Upper lobe of left lung (tissue), 4 donors: ENCODE data around the gene TAF8.

Source experiments
- CTCF ChIP-seq, 6 experiments: fragments of 450-650 bp in 4 of 6; fragments of 200-600 bp in 2 of 6; sonication (generic) in 2 of 6; IDR thresholded peaks; one replicate each; pipeline ENCODE4 v1.5.1; 2016 to 2019; ENCODE audit warnings: antibody characterized with exemption in 6 of 6
- POLR2AphosphoS5 ChIP-seq, 2 donors: sonication (generic); formaldehyde crosslinking; IDR thresholded peaks; one replicate each; pipeline ENCODE4 v1.5.1; 2017; ENCODE audit warnings: antibody characterized with exemption in 2 of 2

GRCh38 chr6:42022755-42023384 lies 27.5 kb upstream of the TAF8 start:
- no peak for TF ChIP-seq CTCF (IDR thresholded peaks at IDR 0.05)
- TF ChIP-seq POLR2AphosphoS5 (IDR thresholded peaks at IDR 0.05) = no peak
